ENCODE data around the gene SH3TC2.

DNA sequence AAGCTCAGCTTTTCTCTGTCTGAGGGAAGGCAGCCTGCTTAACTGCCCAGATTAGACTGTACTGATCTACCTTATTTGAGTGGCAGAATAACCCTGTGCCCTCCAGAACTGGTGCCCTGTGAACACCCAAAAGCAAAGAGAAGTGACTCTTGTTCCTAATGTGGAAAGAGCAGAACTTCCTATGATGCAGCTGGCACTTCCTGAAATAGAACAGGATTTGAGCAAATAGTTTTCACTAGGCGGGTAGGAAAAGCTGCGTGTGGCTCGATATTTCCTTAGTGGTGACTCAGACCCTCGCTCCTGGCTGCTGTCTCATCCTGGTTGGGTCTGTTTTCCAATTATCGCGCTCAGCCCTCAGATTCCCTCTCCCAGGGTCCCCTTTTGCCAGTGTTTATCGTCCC, 89.9 kb downstream of the SH3TC2 start:
- TF ChIP-seq CTCF (IDR thresholded peaks at IDR 0.05 in 4 of 5, conservative IDR thresholded peaks at IDR 0.05 in 1 of 5), result no peak
- peak; percentile 58 for TF ChIP-seq POLR2A (IDR thresholded peaks at IDR 0.05)
